IPS DF 4.7 (cell line): ENCODE results near the gene NOTO.

Source experiments
- DNase-seq: peaks from one replicate; pipeline ENCODE4 v3.0.0-alpha.2; 2013; ENCODE audit warnings: low spot score; ENCODE audit errors: extremely low read depth

NOTO gene

GRCh38 chr2:73257021-73257420, 54.6 kb downstream of the NOTO start:
- no peak for DNase-seq

GRCh38 chr2:73257425-73258125, 55.2 kb downstream of the NOTO start:
- DNase-seq = no peak

DNA sequence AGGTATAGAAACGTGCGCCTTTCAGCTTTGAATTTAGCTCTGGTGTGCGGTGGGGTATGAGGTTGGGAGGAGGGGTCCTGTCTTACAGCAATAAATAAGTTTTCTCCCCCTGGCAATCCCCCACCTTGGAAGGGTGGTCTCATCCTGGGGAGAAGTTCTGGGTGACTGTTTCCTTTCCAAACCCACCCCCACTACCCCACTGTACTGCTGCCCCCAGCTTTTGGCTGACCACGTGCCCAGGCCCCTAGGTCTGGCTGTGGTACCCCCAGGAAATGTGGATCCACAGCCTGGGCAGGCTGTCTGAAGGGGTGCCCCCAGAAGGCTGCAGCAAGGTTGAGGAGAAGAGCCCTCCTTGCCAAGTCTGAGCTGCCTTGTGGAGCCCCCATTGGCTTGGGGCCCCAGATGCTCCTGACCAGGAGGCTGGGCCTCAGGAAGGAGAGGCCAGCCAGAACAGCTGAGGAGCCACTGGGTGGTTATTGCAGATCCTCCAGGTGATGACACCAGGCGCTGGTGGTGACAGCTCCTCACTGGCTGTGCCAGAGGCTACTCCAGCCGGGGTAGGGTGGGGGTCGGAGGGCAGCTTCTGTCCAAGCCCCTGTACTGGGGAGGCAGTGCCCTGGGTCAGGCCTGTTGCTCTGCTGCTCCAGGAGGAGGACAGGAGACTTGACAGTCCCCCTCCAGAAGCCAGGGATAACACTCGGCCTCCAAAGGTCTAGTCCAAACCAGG, 56.0 kb downstream of the NOTO start:
- no peak for DNase-seq

DNA sequence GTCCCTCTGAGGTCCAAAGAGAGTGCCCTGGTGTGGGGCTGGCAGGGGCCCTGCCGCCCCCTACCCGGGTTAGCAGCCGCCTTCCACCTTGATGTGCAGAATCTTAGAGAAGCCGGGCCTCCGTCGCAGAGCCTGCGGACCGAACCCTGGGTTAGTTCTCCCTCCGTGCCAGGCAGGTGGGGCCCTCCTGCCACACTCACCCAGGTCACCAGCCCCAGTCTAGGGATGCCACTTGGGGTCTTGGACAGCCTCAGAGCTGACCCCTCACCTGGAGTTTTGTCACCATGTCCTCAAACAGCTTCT, 56.5 kb downstream of the NOTO start:
- no peak for DNase-seq

- DNase-seq = no peak
Measured at GRCh38 chr2:73259276-73259675, 56.9 kb downstream of the NOTO start.

DNA sequence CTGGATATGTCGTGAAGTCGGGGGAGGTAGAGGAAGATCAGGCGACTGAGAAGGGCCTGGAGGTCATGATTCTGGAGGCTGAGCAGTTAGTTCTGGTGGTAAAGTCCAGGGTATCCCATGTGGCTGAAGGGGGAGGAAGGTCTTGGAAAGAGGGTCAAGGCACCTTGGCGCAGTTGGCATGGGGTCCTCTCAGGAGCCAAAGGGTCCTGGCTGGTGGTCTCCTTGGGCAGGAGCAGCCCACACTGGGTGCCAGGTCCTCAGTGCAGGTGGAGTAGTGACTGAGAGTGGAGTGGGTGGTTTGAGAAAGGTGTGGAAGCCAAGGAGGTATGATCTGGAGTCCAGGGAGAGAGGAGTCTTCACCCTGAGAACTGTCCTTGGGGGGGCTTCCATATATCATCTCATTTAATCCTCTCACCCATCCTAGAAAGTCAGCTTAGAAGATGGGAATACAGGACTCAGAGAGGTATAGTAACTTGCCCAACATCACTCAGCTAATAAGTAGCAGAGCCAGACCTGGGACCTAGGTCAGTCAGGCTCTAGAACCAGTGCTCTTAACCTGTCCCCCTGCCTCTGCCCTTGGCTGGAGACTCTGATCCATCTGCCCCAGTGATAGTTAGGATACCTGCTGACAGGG, 57.4 kb downstream of the NOTO start:
- no peak for DNase-seq

DNA sequence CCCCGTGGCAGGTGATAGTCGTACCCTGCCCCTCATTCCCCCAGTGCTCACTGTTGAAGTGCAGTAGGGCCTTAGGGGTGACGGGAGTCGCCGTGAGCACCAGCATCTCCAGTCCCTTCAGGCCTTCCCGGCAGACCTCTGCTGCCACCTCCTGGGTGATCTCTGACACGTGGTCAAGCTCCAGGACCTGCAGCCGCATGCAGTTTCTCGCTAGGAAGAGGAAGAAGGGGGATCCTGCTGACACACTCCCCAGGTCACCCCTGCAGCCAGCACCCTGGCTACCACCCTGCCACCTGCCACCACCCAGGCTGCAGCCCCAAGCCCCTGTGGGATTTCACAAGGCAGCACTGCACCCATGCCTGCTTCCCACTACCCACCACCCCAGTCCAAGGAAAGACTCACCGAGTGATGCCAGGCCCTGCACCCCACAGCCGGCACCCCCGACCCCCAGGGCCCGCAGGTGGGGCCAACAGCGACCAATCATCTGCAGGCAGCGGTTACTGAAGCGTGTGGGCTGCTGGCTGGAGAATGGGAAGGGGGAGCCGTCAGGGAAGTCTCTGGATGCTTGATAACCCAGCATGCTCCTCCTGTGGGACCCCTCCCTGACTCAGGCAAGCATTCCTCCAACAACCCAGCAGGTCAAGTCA, 58.1 kb downstream of the NOTO start:
- DNase-seq = no peak
